GM23338 (cell line): ENCODE data around the gene WDSUB1.

ENCODE experiments used
- CTCF ChIP-seq, 2 experiments: fragments of 200-600 bp in 1 of 2; sonication (generic) in 1 of 2; conservative IDR thresholded peaks; 2 replicates each; pipeline versions ENCODE4 v1.5.1 to v1.6.1; 2016 to 2017; ENCODE audit warnings: antibody characterized with exemption in 2 of 2, low read depth in 2 of 2, mild to moderate bottlenecking in 2 of 2, moderate library complexity in 1 of 2
- EZH2phosphoT487 ChIP-seq: fragments of 200-600 bp; sonication (generic); IDR thresholded peaks from one replicate; pipeline ENCODE4 v1.8.1; 2018; ENCODE audit warnings: antibody characterized with exemption; ENCODE audit not compliant: unreplicated experiment

DNA sequence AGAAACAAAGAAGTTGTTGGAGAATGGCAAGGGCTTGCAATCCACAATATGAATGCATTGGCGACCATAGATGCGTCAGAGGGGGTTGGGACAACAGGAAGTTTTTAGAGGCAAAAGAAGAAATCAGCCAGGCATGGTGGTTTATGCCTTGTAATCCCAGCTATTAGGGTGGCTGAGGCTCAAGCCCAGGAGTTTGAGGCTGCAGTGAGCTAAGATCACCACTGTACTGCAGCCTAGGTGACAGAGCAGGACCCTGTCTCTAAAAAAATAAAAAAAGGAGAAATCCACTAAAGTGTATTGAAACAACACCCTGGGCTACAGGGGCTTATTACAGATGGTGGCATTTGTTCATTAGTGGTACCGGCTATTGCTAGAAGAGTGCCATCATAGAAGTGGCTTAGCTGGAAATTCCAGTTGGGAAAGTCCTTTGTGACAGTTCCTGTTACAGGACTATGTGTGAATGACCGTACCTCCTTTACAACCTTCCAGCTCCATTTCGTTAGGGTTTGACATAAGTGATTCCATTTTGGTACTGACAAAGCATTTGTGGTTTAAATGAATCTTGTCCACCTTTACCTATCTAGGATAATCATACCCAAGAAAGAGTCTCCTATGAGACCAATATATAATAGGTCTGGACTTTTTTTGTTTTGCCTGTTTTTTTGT, 10.7 kb upstream of the WDSUB1 start:
- TF ChIP-seq EZH2phosphoT487: no peak
- TF ChIP-seq CTCF (conservative IDR thresholded peaks at IDR 0.05; ENCODE audit: low read depth in 2 of 2): no peak
